CD4-positive, alpha-beta T cell (primary cell): Measurements from ENCODE around the gene C10orf62. TPM values are rescaled to one million over a fixed set of nuclear protein-coding genes. Genes with fewer than 3 reads are reported as not detected.

ENCODE experiments used
- ATAC-seq: fragments of 200-7000 bp; cut with Tn5 transposase; one replicate; pipeline ENCODE4 v1.10.0; 2022; ENCODE audit warnings: mild to moderate bottlenecking; ENCODE audit not compliant: poor library complexity
- CTCF ChIA-PET: fragments of 350-600 bp; sonication (Branson Sonifier 250); formaldehyde crosslinking; loops from one replicate; lab custom pipeline; 2021; ENCODE audit warnings: antibody characterized with exemption, inconsistent platforms; lab: Charles Lee
- POLR2A ChIA-PET: fragments of 350-600 bp; sonication (Branson Sonifier 250); formaldehyde crosslinking; loops from one replicate; lab custom pipeline; 2021; ENCODE audit warnings: antibody characterized with exemption, inconsistent platforms; lab: Charles Lee
- DNase-seq, 14 experiments: peaks; one replicate each; pipeline ENCODE4 v3.0.0-alpha.2; 2013 to 2020; ENCODE audit warnings: mixed read lengths in 2 of 14
- H3K27ac ChIP-seq, 2 donors: one replicate each; pipeline versions ENCODE4 v1.5.1 to v1.7.0; 2013; ENCODE audit warnings: low read length in 2 of 2, low read depth in 1 of 2, mild to moderate bottlenecking in 1 of 2
- H3K27me3 ChIP-seq, 2 experiments: 1 replicate in 1 of 2; 2 replicates in 1 of 2; pipeline versions ENCODE4 v1.6.1 to v1.7.0; 2013; ENCODE audit warnings: low read length in 2 of 2, control low read depth in 1 of 2, mild to moderate bottlenecking in 1 of 2, moderate library complexity in 1 of 2; ENCODE audit not compliant: insufficient read depth in 2 of 2, control insufficient read depth in 1 of 2
- H3K36me3 ChIP-seq: one replicate; pipeline ENCODE4 v1.6.1; 2013; ENCODE audit warnings: low read length, control low read depth; ENCODE audit not compliant: insufficient read depth
- H3K4me1 ChIP-seq: one replicate; pipeline ENCODE4 v1.6.1; 2013; ENCODE audit warnings: low read length, control low read depth; ENCODE audit not compliant: insufficient read depth
- H3K4me3 ChIP-seq: one replicate; pipeline ENCODE4 v1.5.1; 2013; ENCODE audit warnings: mild to moderate bottlenecking, low read length, moderate library complexity
- H3K9me3 ChIP-seq, 2 experiments: 1 replicate in 1 of 2; 2 replicates in 1 of 2; pipeline versions ENCODE4 v1.6.1 to v1.7.0; 2013; ENCODE audit warnings: low read length in 2 of 2, mild to moderate bottlenecking in 2 of 2, control low read depth in 1 of 2, moderate library complexity in 1 of 2; ENCODE audit not compliant: control insufficient read depth in 1 of 2, insufficient read depth in 1 of 2
- H3K27ac Mint-ChIP-seq: one replicate; pipeline ENCODE4 v1.8.0; 2020; ENCODE audit warnings: mixed read lengths
- H3K27me3 Mint-ChIP-seq: one replicate; pipeline ENCODE4 v1.8.0; 2021; ENCODE audit warnings: mixed read lengths
- H3K36me3 Mint-ChIP-seq: one replicate; pipeline ENCODE4 v1.8.0; 2021; ENCODE audit warnings: low read depth, mixed read lengths
- H3K4me1 Mint-ChIP-seq: one replicate; pipeline ENCODE4 v1.8.0; 2021; ENCODE audit warnings: low read depth, mixed read lengths
- H3K4me3 Mint-ChIP-seq: one replicate; pipeline ENCODE4 v1.8.0; 2020; ENCODE audit warnings: mild to moderate bottlenecking, mixed read lengths
- H3K9me3 Mint-ChIP-seq: one replicate; pipeline ENCODE4 v1.8.0; 2020; ENCODE audit warnings: mixed read lengths
- CTCF ChIP-seq: fragments of 200-600 bp; IDR thresholded peaks from one replicate; pipeline ENCODE4 v1.8.0; 2022; ENCODE audit warnings: antibody characterized with exemption, mild to moderate bottlenecking
- intact Hi-C, 2 experiments: fragments of 100-400 bp; cut with DNase I in 1 of 2; cut with micrococcal nuclease in 1 of 2; formaldehyde crosslinking; loops; one replicate each; pipeline versions ENCODE4 v1.15.1 to v1.9.0; 2023 to 2025; cut with DNase I, micrococcal nuclease
- total RNA-seq, 174 experiments: library from RNA in 2 of 174; stranded (reverse) in 2 of 174; gene quantifications; one replicate each; pipeline ENCODE4 v1.2.3 and lab custom pipeline; 2021 to 2026

Gene C10orf62
- total RNA-seq, 2 experiments from 2014 or later: not detected

- CTCF ChIA-PET: interaction anchor here (0.6 kb wide), 1 partner anchor 567 kb away, joined by 4 read pairs; no protein-coding TSS in a partner anchor
- POLR2A ChIA-PET: interaction anchor here (1.0 to 1.9 kb wide), 2 partner anchors 46 to 97 kb away, joined by 7 to 12 read pairs; partner anchors contain the start of genes AVPI1 and ZFYVE27
These were observed 50.8 kb downstream of the C10orf62 start, which contains the start of gene PI4K2A for GRCh38 chr10:97640174-97640867. PI4K2A (plus strand) TSS chr10:97640671; CDS start chr10:97640743, 72 bp downstream.

More at GRCh38 chr10:97640174-97640867, 50.8 kb downstream of the C10orf62 start, which contains the start of gene PI4K2A:
- peak; percentile 96 to 100 (median 98) for DNase-seq
- no peaks in the 10 kb centered on the region for H3K9me3 Mint-ChIP-seq
- H3K27me3 Mint-ChIP-seq: no peaks in the 10 kb centered on the region
- peak within 1 kb of the TSS; percentile 65 for H3K4me3 ChIP-seq
- no peaks in the 10 kb centered on the region for H3K9me3 ChIP-seq
- H3K27me3 ChIP-seq: no peaks in the 10 kb centered on the region
- peak within 1 kb of the TSS; percentile 88 for H3K27ac Mint-ChIP-seq
- ATAC-seq: peak; percentile 97
- no peak within 1 kb of the TSS for H3K27ac ChIP-seq
- H3K4me3 Mint-ChIP-seq: peak within 1 kb of the TSS; percentile 98
- peaks cover 26% of the 10 kb centered on the region for H3K4me1 Mint-ChIP-seq
- intact Hi-C loops: loop anchor here (1.0 to 10.0 kb wide), 3 partner anchors 142 to 1946 kb away; partner anchors contain the start of genes MMS19 (in 1 of the 2), TCTN3 (in 1 of the 2) and UBTD1 (in 1 of the 2)
- peaks cover 19% of the 10 kb centered on the region for H3K36me3 Mint-ChIP-seq
- H3K4me1 ChIP-seq: peaks cover 15% of the 10 kb centered on the region
- no peak for TF ChIP-seq CTCF
- peaks cover 7% of the 10 kb centered on the region for H3K36me3 ChIP-seq

Other genes with a start within 250 kb of the C10orf62 start
- gene RRP12, start 188.4 kb upstream of the C10orf62 start, total RNA-seq: 10 to 100 TPM; 84.2 to 87.6 TPM
- 10 to 100 TPM; 50.7 to 55.5 TPM for gene PGAM1, start 163.5 kb upstream of the C10orf62 start, total RNA-seq
- 10 to 100 TPM; 28.8 to 29.7 TPM for gene EXOSC1, start 143.7 kb upstream of the C10orf62 start, total RNA-seq
- gene ZDHHC16, start 143.5 kb upstream of the C10orf62 start, total RNA-seq: 1 to 10 TPM; 6.2 to 6.5 TPM
- gene MMS19, start 91.3 kb upstream of the C10orf62 start, total RNA-seq: 10 to 100 TPM; 58.4 to 65.7 TPM
- gene UBTD1, start 90.8 kb upstream of the C10orf62 start, total RNA-seq: under 1 TPM; 0.56 to 0.80 TPM
- gene ANKRD2, start 16.9 kb upstream of the C10orf62 start, total RNA-seq: not detected
- gene HOGA1, start 5.3 kb upstream of the C10orf62 start, total RNA-seq: not detected
- under 1 TPM; 0.36 to 0.39 TPM for gene MORN4, start 43.8 kb downstream of the C10orf62 start, total RNA-seq
- 10 to 100 TPM; 26.3 to 27.2 TPM for gene PI4K2A, start 51.0 kb downstream of the C10orf62 start, total RNA-seq
- 10 to 100 TPM; 10.7 to 11.6 TPM for gene AVPI1, start 97.5 kb downstream of the C10orf62 start, total RNA-seq
- gene MARVELD1, start 124.0 kb downstream of the C10orf62 start, total RNA-seq: under 1 TPM; 0.52 to 0.89 TPM
- 10 to 100 TPM; 58.4 to 60.6 TPM for gene ZFYVE27, start 147.4 kb downstream of the C10orf62 start, total RNA-seq
- not detected for gene SFRP5, start 182.3 kb downstream of the C10orf62 start, total RNA-seq